Measurements from ENCODE around the gene PLEKHA5.
"Not testable (repeated sequence)": the region's sequence is repeated elsewhere in the genome, so short reads cannot be mapped to it uniquely, and the experiment has no call there.

The PLEKHA5 gene

GRCh38 chr12:19302100-19302640 lies 172.6 kb downstream of the PLEKHA5 start:
- Histone ChIP-seq H3K27ac (no peak overlapping the region), H3K27me3 (ENCODE audit: insufficient read depth, low read depth, severe bottlenecking) (no peaks in the 10 kb centered on the region), H3K9me3 (ENCODE audit: severe bottlenecking) (no peaks in the 10 kb centered on the region), H3K36me3 (peaks cover 12% of the 10 kb centered on the region), H3K4me3 (ENCODE audit: low read depth, low read length) (no peak overlapping the region)
- no peak for TF ChIP-seq CTCF (IDR thresholded peaks at IDR 0.05; ENCODE audit: low read depth, low read length)
- DNase-seq, result no peak

GRCh38 chr12:19303496-19303895 lies 174.0 kb downstream of the PLEKHA5 start:
- H3K27ac ChIP-seq, result no peak overlapping the region
- H3K4me3 ChIP-seq (ENCODE audit: low read depth, low read length), result no peak overlapping the region
- TF ChIP-seq CTCF (IDR thresholded peaks at IDR 0.05; ENCODE audit: low read depth, low read length), result no peak
- no peaks in the 10 kb centered on the region for H3K27me3 ChIP-seq (ENCODE audit: insufficient read depth, low read depth, severe bottlenecking)
- DNase-seq, result no peak
- peaks cover 14% of the 10 kb centered on the region for H3K36me3 ChIP-seq
- no peaks in the 10 kb centered on the region for H3K9me3 ChIP-seq (ENCODE audit: severe bottlenecking)

- Histone ChIP-seq H3K27ac (no peak overlapping the region), H3K36me3 (peaks cover 14% of the 10 kb centered on the region), H3K4me3 (ENCODE audit: low read depth, low read length) (no peak overlapping the region), H3K9me3 (ENCODE audit: severe bottlenecking) (no peaks in the 10 kb centered on the region), H3K27me3 (ENCODE audit: insufficient read depth, low read depth, severe bottlenecking) (no peaks in the 10 kb centered on the region)
- TF ChIP-seq CTCF (IDR thresholded peaks at IDR 0.05; ENCODE audit: low read depth, low read length), result no peak
- DNase-seq, result no peak
Observed at GRCh38 chr12:19304149-19304750, 174.7 kb downstream of the PLEKHA5 start.

GRCh38 chr12:19305621-19306020 lies 176.1 kb downstream of the PLEKHA5 start:
- DNase-seq; H3K27me3 ChIP-seq (ENCODE audit: insufficient read depth, low read depth, severe bottlenecking); H3K27ac ChIP-seq; H3K9me3 ChIP-seq (ENCODE audit: severe bottlenecking); H3K4me3 ChIP-seq (ENCODE audit: low read depth, low read length): not testable (repeated sequence)
- H3K36me3 ChIP-seq, result peaks cover 14% of the 10 kb centered on the region

GRCh38 chr12:19306366-19306765 lies 176.8 kb downstream of the PLEKHA5 start:
- Histone ChIP-seq H3K27me3 (ENCODE audit: insufficient read depth, low read depth, severe bottlenecking) (no peaks in the 10 kb centered on the region), H3K4me3 (ENCODE audit: low read depth, low read length) (no peak overlapping the region), H3K36me3 (peaks cover 14% of the 10 kb centered on the region), H3K9me3 (ENCODE audit: severe bottlenecking) (no peaks in the 10 kb centered on the region), H3K27ac (no peak overlapping the region)
- no peak for DNase-seq
- no peak for TF ChIP-seq CTCF (IDR thresholded peaks at IDR 0.05; ENCODE audit: low read depth, low read length)

- no peak for DNase-seq
- Histone ChIP-seq H3K4me3 (ENCODE audit: low read depth, low read length) (no peak overlapping the region), H3K36me3 (peaks cover 14% of the 10 kb centered on the region), H3K27ac (no peak overlapping the region), H3K27me3 (ENCODE audit: insufficient read depth, low read depth, severe bottlenecking) (no peaks in the 10 kb centered on the region), H3K9me3 (ENCODE audit: severe bottlenecking) (no peaks in the 10 kb centered on the region)
- TF ChIP-seq CTCF (IDR thresholded peaks at IDR 0.05; ENCODE audit: low read depth, low read length), result no peak
Observed at GRCh38 chr12:19307451-19307850, 177.9 kb downstream of the PLEKHA5 start.
